HEK293 (cell line): ENCODE results near the gene SLC6A11.

Experiments
- CTCF ChIA-PET: fragments of 350-600 bp; formaldehyde crosslinking; extraction: SDS; loops from one replicate; lab custom pipeline; 2021; ENCODE audit warnings: antibody characterized with exemption; lab: Yijun Ruan, JAX
- POLR2A ChIA-PET: fragments of 300-600 bp; formaldehyde crosslinking; extraction: SDS; loops from one replicate; lab custom pipeline; 2020; ENCODE audit warnings: antibody characterized with exemption, inconsistent platforms; lab: Yijun Ruan, JAX
- H3K27ac ChIP-seq: fragments of 200-500 bp; sonication (Bioruptor generic); 2 replicates; pipeline ENCODE4 v1.5.1; 2014; ENCODE audit warnings: low read depth, low read length, control low read depth, inconsistent platforms; ENCODE audit errors: extremely low read depth
- H3K36me3 ChIP-seq, 2 experiments: fragments of 200-500 bp in 1 of 2; sonication (Bioruptor generic) in 1 of 2; 1 replicate in 1 of 2; 2 replicates in 1 of 2; pipeline ENCODE4 v1.5.1; 2014 to 2017; ENCODE audit warnings: inconsistent platforms in 2 of 2, low read length in 2 of 2; ENCODE audit not compliant: control insufficient read depth in 2 of 2, insufficient read depth in 1 of 2
- H3K4me1 ChIP-seq: fragments of 200-500 bp; sonication (Bioruptor generic); 2 replicates; pipeline ENCODE4 v1.5.1; 2014; ENCODE audit warnings: mild to moderate bottlenecking, low read length, inconsistent platforms; ENCODE audit not compliant: control insufficient read depth, insufficient read depth
- H3K4me3 ChIP-seq: 2 replicates; pipeline ENCODE4 v1.5.1; 2011; ENCODE audit warnings: low read depth, mild to moderate bottlenecking, control low read depth, low read length, moderate library complexity
- H3K9me3 ChIP-seq: fragments of 200-500 bp; sonication (Bioruptor generic); 2 replicates; pipeline ENCODE4 v1.5.1; 2014; ENCODE audit warnings: low read depth, low read length, inconsistent platforms; ENCODE audit not compliant: control insufficient read depth, insufficient read depth
- BCL11B ChIP-seq: fragments of 450-650 bp; formaldehyde crosslinking; IDR thresholded peaks from 2 replicates; pipeline ENCODE4 v1.5.1; 2016; ENCODE audit warnings: low read depth, missing biosample characterization, missing genetic modification characterization
- GLIS1 ChIP-seq: fragments of 450-650 bp; formaldehyde crosslinking; IDR thresholded peaks from 2 replicates; pipeline ENCODE4 v1.5.1; 2016; ENCODE audit warnings: missing biosample characterization, missing genetic modification characterization
- KLF16 ChIP-seq: fragments of 450-650 bp; formaldehyde crosslinking; IDR thresholded peaks from 2 replicates; pipeline ENCODE4 v1.5.1; 2017; ENCODE audit warnings: missing biosample characterization, missing genetic modification characterization
- KLF8 ChIP-seq: fragments of 450-650 bp; formaldehyde crosslinking; IDR thresholded peaks from 2 replicates; pipeline ENCODE4 v1.5.1; 2016; ENCODE audit warnings: missing biosample characterization, missing genetic modification characterization
- MZF1 ChIP-seq: fragments of 450-650 bp; formaldehyde crosslinking; IDR thresholded peaks from 2 replicates; pipeline ENCODE4 v1.5.1; 2017; ENCODE audit warnings: missing biosample characterization, missing genetic modification characterization, borderline replicate concordance
- OSR2 ChIP-seq: fragments of 450-650 bp; formaldehyde crosslinking; IDR thresholded peaks from 2 replicates; pipeline ENCODE4 v1.5.1; 2016; ENCODE audit warnings: missing biosample characterization, missing genetic modification characterization
- PRDM1 ChIP-seq: fragments of 450-650 bp; formaldehyde crosslinking; IDR thresholded peaks from 2 replicates; pipeline ENCODE4; 2016; ENCODE audit warnings: missing biosample characterization, missing genetic modification characterization
- RBAK ChIP-seq: fragments of 450-650 bp; formaldehyde crosslinking; IDR thresholded peaks from 2 replicates; pipeline ENCODE4 v1.5.1; 2016; ENCODE audit warnings: missing biosample characterization, missing genetic modification characterization
- SALL2 ChIP-seq: fragments of 450-650 bp; formaldehyde crosslinking; IDR thresholded peaks from 2 replicates; pipeline ENCODE4 v1.5.0; 2017; ENCODE audit warnings: missing biosample characterization, mild to moderate bottlenecking, missing genetic modification characterization, borderline replicate concordance
- SCRT2 ChIP-seq: fragments of 450-650 bp; formaldehyde crosslinking; IDR thresholded peaks from 2 replicates; pipeline ENCODE4 v1.5.1; 2016; ENCODE audit warnings: missing biosample characterization, missing genetic modification characterization
- TRIM28 ChIP-seq: IDR thresholded peaks from 2 replicates; pipeline ENCODE4 v1.6.1; 2011; ENCODE audit warnings: low read length, control low read depth, borderline replicate concordance
- ZBTB21 ChIP-seq: fragments of 450-650 bp; formaldehyde crosslinking; IDR thresholded peaks from 2 replicates; pipeline ENCODE4 v1.5.1; 2017; ENCODE audit warnings: missing biosample characterization, missing genetic modification characterization
- ZBTB49 ChIP-seq: fragments of 450-650 bp; formaldehyde crosslinking; IDR thresholded peaks from 2 replicates; pipeline ENCODE4 v1.5.1; 2016; ENCODE audit warnings: missing biosample characterization, missing genetic modification characterization, low read depth
- ZNF169 ChIP-seq: fragments of 450-650 bp; formaldehyde crosslinking; IDR thresholded peaks from 2 replicates; pipeline ENCODE4 v1.5.1; 2016; ENCODE audit warnings: missing biosample characterization, missing genetic modification characterization
- ZNF174 ChIP-seq: fragments of 450-650 bp; formaldehyde crosslinking; IDR thresholded peaks from 2 replicates; pipeline ENCODE4 v1.5.0; 2017; ENCODE audit warnings: missing biosample characterization, mild to moderate bottlenecking, missing genetic modification characterization
- ZNF280C ChIP-seq: fragments of 450-650 bp; formaldehyde crosslinking; IDR thresholded peaks from 2 replicates; pipeline ENCODE4 v1.5.1; 2016; ENCODE audit warnings: missing biosample characterization, missing genetic modification characterization
- ZNF311 ChIP-seq: fragments of 450-650 bp; formaldehyde crosslinking; IDR thresholded peaks from 2 replicates; pipeline ENCODE4 v1.5.1; 2017; ENCODE audit warnings: missing biosample characterization, missing genetic modification characterization, borderline replicate concordance
- ZNF324 ChIP-seq: fragments of 450-650 bp; formaldehyde crosslinking; IDR thresholded peaks from 2 replicates; pipeline ENCODE4 v1.5.1; 2016; ENCODE audit warnings: missing biosample characterization, missing genetic modification characterization
- ZNF335 ChIP-seq: fragments of 450-650 bp; formaldehyde crosslinking; conservative IDR thresholded peaks from 2 replicates; pipeline ENCODE4 v1.5.1; 2016; ENCODE audit warnings: missing biosample characterization, missing genetic modification characterization
- ZNF423 ChIP-seq: fragments of 450-650 bp; formaldehyde crosslinking; IDR thresholded peaks from 2 replicates; pipeline ENCODE4 v1.5.1; 2016; ENCODE audit warnings: missing biosample characterization, missing genetic modification characterization
- ZNF529 ChIP-seq: fragments of 450-650 bp; formaldehyde crosslinking; IDR thresholded peaks from 2 replicates; pipeline ENCODE4 v1.5.1; 2017; ENCODE audit warnings: missing genetic modification characterization, missing biosample characterization; ENCODE audit not compliant: insufficient replicate concordance
- ZNF548 ChIP-seq: fragments of 450-650 bp; formaldehyde crosslinking; IDR thresholded peaks from 2 replicates; pipeline ENCODE4 v1.5.1; 2016; ENCODE audit warnings: missing biosample characterization, missing genetic modification characterization
- ZNF624 ChIP-seq: fragments of 450-650 bp; formaldehyde crosslinking; IDR thresholded peaks from 2 replicates; pipeline ENCODE4 v1.5.1; 2017; ENCODE audit warnings: missing biosample characterization, missing genetic modification characterization
- ZNF654 ChIP-seq: fragments of 450-650 bp; formaldehyde crosslinking; IDR thresholded peaks from 2 replicates; pipeline ENCODE4 v1.5.1; 2016; ENCODE audit warnings: low read depth, missing biosample characterization, missing genetic modification characterization
- ZNF664 ChIP-seq: fragments of 450-650 bp; formaldehyde crosslinking; IDR thresholded peaks from 2 replicates; pipeline ENCODE4 v1.5.1; 2016; ENCODE audit warnings: missing biosample characterization, missing genetic modification characterization
- ZNF670 ChIP-seq: fragments of 450-650 bp; formaldehyde crosslinking; IDR thresholded peaks from 2 replicates; pipeline ENCODE4 v1.5.1; 2016; ENCODE audit warnings: missing biosample characterization, missing genetic modification characterization, low read depth
- ZNF707 ChIP-seq: fragments of 450-650 bp; formaldehyde crosslinking; IDR thresholded peaks from 2 replicates; pipeline ENCODE4 v1.5.1; 2016; ENCODE audit warnings: missing biosample characterization, missing genetic modification characterization

Gene SLC6A11

GRCh38 chr3:10845001-10845761, 29.2 kb downstream of the SLC6A11 start:
- H3K4me1 ChIP-seq = no peaks in the 10 kb centered on the region
- peaks cover 0 to 8% of the 10 kb centered on the region in 2 experiments; a peak in 1 of 3 replicates for H3K36me3 ChIP-seq
- no peak for TF ChIP-seq ZNF707 (tag by site-specific recombination)
- no peak for TF ChIP-seq ZNF654 (tag by site-specific recombination)
- no peak for TF ChIP-seq MZF1 (tag by site-specific recombination)
- TF ChIP-seq ZNF423 (tag by site-specific recombination) = no peak
- TF ChIP-seq ZBTB21 (tag by site-specific recombination) = no peak
- no peak for TF ChIP-seq GLIS1
- TF ChIP-seq RBAK = no peak
- TF ChIP-seq SCRT2 (tag by site-specific recombination) = no peak
- TF ChIP-seq ZNF624 (tag by site-specific recombination) = no peak
- TF ChIP-seq ZBTB49 (tag by site-specific recombination) = no peak
- TF ChIP-seq PRDM1 = no peak
- no peak overlapping the region for H3K27ac ChIP-seq
- no peak overlapping the region for H3K4me3 ChIP-seq
- ChIA-PET POLR2A (no interaction called here), CTCF (interaction anchor here (0.6 kb wide), 1 partner anchor 73 kb away, joined by 3 read pairs; no protein-coding TSS in a partner anchor)
- no peaks in the 10 kb centered on the region for H3K9me3 ChIP-seq

- no peaks in the 10 kb centered on the region for H3K9me3 ChIP-seq
- TF ChIP-seq ZNF324 (tag by site-specific recombination) (no peak), KLF16 (tag by site-specific recombination) (no peak)
- TF ChIP-seq, all 188 proteins: peak for 0
- POLR2A ChIA-PET = no interaction called here
- Histone ChIP-seq H3K36me3 (peaks cover 0 to 8% of the 10 kb centered on the region in 2 experiments; a peak in 1 of 3 replicates), H3K4me3 (no peak overlapping the region), H3K27ac (no peak overlapping the region), H3K4me1 (no peaks in the 10 kb centered on the region)
- CTCF ChIA-PET = no interaction called here
Observed at GRCh38 chr3:10845839-10846656, 30.0 kb downstream of the SLC6A11 start.

- no peaks in the 10 kb centered on the region for H3K9me3 ChIP-seq
- POLR2A ChIA-PET = no interaction called here
- no peak overlapping the region for H3K4me3 ChIP-seq
- CTCF ChIA-PET = no interaction called here
- H3K27ac ChIP-seq = no peak overlapping the region
- no peaks in the 10 kb centered on the region for H3K4me1 ChIP-seq
- H3K36me3 ChIP-seq = peaks cover 0 to 8% of the 10 kb centered on the region in 2 experiments; a peak in 1 of 3 replicates
- TF ChIP-seq OSR2 (tag by site-specific recombination) (no peak), ZNF335 (tag by site-specific recombination) (no peak), BCL11B (tag by site-specific recombination) (no peak), ZNF664 (no peak), ZNF670 (tag by site-specific recombination) (no peak), ZNF529 (tag by site-specific recombination) (no peak), ZNF280C (no peak), ZNF174 (tag by site-specific recombination) (no peak), ZNF548 (tag by site-specific recombination) (no peak), KLF8 (tag by site-specific recombination) (no peak), SALL2 (tag by site-specific recombination) (no peak), ZNF311 (no peak), ZNF169 (no peak), TRIM28 (no peak)
Observed at GRCh38 chr3:10846657-10846975, 30.6 kb downstream of the SLC6A11 start.
